Hematopoietic multipotent progenitor cell treated with erythropoietin and hydrocortisone succinate and interleukin-3 and kit ligand, for 8 days (in vitro differentiated cells): ENCODE measurements around the gene AGAP4.
"Not testable (repeated sequence)": the region's sequence is repeated elsewhere in the genome, so short reads cannot be mapped to it uniquely, and the experiment has no call there.

Source experiments
- DNase-seq: peaks from one replicate; pipeline ENCODE4 v3.0.0-alpha.2; 2015

Gene AGAP4

DNA sequence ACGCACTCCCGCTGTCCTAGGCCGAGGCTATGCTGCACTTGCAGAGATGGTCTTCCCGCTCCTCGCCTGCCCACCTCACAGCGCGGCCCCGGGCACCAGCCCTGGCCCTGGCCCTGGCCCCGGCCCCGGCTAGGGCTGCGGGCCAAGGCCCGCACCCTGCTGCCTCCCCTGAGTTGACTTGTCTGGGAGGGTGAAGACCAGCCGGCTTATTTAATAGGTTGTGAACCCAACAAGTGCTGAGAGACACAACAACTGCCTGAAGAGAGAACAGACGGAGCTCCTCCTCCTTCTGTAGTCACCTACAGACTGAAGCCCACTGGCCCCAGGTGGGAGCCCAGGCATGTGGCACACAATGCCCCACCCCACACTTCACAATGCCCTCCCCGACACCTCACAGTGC, at the start of gene AGAP4:
TSS of gene AGAP4 (minus strand) at position 101 of the 400 bp plus-strand sequence. CDS start 153 bp downstream, outside the sequence.
- not testable (repeated sequence) for DNase-seq

GRCh38 chr10:45890721-45891120, 43.4 kb upstream of the AGAP4 start:
- DNase-seq = not testable (repeated sequence)

DNA sequence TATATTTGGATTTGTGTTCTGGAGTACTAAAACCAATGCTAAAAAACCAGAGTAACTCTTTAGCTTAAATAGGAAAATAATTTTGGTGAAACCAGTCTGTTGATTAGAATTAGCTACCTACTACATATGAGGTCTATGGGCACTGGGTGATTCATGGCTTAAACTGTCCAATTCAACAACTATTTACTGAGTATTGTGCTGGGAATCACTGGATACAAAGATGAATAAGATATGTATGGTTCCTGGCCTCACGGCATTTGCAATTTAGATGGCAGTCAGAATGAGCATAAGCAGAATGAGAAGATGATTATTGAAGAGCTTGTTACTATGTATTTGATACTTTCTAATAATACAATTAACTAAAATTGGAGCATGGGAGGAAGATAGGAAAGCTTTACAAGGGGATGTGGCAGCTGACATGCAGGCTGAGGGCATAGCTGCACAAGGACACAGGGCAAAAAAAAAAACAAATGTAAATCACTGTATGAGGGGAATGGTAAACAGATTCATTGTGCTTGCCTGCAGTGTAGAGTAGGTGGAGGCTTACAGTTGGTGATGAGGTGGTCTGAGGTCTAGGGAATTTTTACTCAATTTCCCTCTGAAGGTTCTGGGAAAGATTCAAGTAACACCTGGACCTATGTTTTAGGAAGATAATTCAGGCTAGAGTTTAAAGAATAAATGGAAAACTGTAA, 42.4 kb upstream of the AGAP4 start:
- DNase-seq = not testable (repeated sequence)

GRCh38 chr10:45882880-45883279, 35.6 kb upstream of the AGAP4 start:
- DNase-seq = not testable (repeated sequence)

DNA sequence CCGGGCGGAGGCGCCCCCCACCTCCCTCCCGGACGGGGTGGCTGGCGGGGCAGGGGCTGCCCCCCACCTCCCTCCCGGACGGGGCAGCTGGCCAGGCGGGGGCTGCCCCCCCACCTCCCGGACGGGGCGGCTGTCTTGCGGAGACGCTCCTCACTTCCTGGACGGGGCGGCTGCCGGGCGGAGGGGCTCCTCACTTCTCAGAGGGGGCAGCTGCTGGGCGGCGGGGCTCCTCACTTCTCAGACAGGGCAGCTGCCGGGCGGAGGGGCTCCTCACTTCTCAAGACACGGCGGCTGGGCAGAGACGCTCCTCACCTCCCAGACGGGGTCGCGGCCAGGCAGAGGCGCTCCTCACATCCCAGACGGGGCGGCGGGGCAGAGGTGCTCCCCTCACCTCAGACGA, 18.1 kb upstream of the AGAP4 start:
- DNase-seq = not testable (repeated sequence)

GRCh38 chr10:45864264-45864663, 17.0 kb upstream of the AGAP4 start:
- not testable (repeated sequence) for DNase-seq

DNA sequence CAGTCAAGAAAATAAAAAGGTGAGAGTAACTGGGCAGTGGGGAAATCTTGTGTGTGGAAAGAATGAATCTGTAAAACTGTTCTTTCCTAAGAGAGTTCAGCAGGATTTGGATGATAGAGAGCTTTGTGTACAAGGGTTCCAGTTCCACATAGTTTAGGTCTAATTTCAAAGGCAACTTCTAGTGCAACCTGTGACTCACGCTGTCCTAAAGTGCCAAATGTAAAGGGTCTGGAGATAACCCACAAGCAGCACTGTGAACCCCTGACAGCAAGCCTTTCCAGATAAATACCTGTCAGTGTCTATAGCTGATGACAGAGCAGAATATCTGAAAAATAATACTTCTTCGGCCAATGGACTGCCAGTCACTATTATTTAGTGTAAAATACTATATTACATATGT, 16.3 kb upstream of the AGAP4 start:
- not testable (repeated sequence) for DNase-seq

GRCh38 chr10:45857931-45858330, 10.6 kb upstream of the AGAP4 start:
- DNase-seq = not testable (repeated sequence)

DNA sequence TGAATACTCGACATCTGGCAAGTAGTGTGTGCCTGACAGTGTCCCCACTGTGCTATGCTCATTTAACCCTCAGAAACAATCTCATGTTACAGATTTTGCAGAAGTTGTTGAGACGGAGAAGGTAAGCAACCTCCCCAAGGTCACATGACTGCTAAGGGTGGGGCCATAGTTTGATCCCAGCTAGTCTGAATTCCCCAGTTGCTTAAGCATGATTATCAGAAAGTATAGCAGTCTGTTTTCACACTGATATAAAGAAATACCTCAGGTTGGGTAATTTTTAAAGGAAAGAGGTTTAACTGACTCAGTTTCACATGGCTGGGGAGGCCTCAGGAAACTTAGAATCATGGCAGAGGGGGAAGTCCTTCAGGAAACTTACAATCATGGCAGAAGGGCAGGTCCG, 1.2 kb upstream of the AGAP4 start:
- peak; percentile 47 for DNase-seq

DNA sequence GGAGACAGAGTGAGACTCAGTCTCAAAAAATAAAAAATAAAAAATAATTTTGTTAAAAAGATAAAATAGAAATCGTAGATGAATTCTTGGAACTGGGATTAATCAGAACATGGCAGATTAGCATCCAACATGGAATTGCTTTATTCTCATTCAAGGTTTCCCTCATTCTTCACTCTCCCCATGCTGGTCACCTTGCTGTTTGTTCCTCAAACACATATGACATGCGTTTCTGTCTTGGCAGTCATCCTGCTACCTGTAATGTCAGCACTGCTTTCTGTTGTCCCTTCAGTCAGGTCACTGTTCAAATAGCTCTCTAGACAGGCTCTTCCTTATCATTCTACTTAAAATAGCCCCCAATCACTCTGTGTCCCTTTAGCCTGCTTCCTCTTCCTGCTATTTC, 24.4 kb downstream of the AGAP4 start:
- not testable (repeated sequence) for DNase-seq

DNA sequence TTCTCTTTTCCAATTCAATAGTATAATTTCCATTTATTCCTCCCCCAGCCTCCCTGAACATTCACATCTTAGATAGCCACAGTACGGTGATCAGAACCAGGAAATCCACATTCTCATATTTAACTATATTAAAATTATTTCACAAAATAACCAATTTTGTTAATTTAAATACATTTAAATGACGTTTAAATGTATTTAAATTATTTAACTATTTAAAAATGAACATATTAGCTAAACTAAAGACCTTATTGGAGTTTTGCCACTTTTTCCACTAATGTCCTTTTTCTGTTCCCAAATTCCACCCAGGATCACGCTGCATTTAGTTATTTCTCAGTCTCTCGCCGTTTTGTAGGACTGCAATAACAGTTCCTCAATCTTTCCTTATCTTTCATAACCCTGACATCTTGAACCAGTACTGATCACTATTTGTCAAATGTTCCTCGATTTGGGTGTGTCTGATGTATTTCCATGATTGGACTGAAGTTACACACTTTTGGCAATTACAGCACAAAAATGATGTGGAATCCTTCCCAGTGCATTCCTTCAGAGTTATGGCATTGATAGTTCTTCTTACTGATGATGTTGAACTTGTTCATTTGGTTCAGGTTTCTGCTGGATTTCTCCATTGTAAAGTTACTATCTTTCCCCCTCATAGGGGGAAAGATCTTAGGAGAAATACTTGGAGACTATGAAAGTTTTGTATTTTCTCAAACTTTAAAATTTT, 27.0 kb downstream of the AGAP4 start:
- peak; percentile 16 for DNase-seq

DNA sequence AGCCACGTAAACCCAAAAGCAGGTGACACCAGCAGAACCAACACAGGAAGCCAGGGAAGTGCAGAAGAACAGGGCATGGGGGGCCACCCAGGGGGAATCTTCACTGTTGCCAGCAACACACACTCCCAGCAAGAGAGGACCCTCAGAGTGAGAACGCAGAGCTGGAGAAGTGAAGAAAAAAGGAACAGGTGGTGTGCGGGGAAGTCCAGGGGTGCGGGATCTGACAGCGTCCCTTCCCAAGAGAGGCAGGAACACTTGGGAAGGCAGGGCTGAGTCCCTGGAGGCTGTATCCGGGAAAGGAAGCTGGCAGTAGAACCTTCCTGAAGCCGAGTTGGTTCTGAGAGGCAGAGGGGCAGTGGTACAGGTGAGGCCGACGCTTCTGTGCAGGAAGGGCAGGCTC, 27.7 kb downstream of the AGAP4 start:
- DNase-seq = no peak

DNA sequence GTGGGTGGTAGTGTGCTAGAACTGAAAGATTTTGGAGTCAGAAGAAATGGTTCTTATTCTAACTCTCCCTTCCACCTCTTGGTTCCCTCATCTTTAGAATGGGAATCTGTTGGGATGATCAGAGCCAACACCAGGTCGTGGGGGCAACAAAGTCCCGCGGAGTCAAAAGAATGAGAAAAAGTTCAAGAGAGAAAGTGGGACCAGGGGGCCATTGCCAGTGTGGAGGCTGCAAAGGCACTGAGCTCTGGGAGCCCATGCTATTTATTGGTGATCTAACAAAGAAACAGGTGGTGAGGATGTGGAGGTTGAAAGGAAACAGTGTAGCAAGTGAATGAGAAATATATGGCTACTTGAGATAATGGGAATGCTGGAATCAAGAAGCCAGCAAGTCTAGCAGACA, 29.4 kb downstream of the AGAP4 start:
- no peak for DNase-seq

- DNase-seq = no peak
Observed at GRCh38 chr10:45817130-45817859, 30.0 kb downstream of the AGAP4 start.

DNA sequence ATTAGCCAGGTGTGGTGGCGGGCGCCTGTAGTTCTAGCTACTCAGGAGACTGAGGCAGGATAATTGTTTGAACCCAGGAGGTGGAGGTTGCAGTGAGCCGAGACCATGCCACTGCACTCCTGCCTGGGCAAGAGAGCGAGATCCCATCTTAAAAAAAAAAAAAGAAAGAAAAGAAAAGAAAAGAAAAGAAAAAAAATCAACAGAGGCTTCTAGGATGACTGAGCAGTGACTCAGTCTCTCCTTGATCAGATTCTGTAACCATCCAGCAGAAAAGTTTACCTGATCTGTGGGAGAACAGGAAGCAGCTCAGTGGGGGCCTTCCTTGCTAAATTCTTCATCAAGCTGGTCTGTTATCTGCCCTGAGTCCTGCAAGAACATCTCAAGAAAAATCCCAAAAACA, 33.2 kb downstream of the AGAP4 start:
- DNase-seq = not testable (repeated sequence)

DNA sequence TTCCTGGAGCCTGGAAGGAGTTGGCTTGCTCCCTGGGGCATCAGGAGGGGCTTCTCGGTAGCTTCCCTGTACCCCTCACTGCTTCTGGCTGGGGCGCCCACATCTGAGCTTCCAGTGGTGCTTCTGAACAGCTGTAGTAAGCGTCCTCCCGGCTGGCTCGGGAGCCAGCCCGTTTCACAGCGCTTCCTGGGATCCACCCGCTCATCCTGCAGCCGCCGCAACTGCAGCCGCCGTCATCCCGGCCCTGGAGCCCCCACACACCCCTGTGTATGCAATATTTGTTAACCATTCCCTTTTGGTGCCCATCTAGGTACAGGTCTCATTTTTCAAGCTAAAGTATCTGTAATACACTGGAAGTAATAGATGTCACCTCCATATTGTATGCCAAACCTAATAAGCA, 34.3 kb downstream of the AGAP4 start:
- DNase-seq = not testable (repeated sequence)

- DNase-seq = no peak
Observed at GRCh38 chr10:45811075-45811474, 36.2 kb downstream of the AGAP4 start.

DNA sequence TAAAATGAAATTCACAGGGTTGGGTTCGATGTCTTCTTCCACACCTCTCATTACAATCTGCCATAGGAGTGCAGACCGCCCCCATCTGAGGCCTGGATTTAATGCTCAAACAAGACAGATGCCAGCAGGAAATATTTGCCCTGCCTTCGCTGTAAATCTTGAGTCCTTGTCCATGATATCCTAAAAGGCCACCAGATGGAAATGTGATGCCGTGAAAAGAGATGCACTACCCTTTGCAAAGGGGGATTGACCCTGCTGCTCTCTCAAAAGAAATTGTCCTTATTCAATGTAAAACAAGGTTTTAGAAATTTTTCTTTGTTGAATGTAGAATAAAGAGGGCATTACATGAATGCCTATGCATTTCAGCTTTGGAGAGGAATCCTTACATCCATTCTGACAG, 37.5 kb downstream of the AGAP4 start:
- peak; percentile 28 for DNase-seq

GRCh38 chr10:45804996-45805395, 42.3 kb downstream of the AGAP4 start:
- DNase-seq = not testable (repeated sequence)

- not testable (repeated sequence) for DNase-seq
Observed at GRCh38 chr10:45803060-45804010, 44.0 kb downstream of the AGAP4 start.

DNA sequence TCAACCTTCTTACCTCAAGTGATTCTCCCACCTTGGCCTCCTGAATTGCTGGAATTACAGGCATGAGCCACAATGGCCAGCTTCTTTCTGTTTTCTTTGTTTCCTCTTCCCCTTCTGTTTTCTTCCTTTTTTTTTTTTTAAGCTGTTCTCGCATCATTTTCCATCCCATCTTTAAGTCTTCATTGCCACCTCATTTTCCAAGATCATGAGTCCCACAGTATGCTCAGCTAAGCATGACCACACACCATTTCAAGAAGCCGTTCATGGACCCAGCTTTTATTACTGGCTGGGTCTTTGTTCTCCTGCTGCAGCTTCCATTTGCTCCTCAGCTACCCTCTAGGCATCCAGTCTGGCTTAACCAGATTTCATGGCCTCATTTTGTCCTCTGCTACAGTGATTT, 52.5 kb downstream of the AGAP4 start:
- not testable (repeated sequence) for DNase-seq

DNA sequence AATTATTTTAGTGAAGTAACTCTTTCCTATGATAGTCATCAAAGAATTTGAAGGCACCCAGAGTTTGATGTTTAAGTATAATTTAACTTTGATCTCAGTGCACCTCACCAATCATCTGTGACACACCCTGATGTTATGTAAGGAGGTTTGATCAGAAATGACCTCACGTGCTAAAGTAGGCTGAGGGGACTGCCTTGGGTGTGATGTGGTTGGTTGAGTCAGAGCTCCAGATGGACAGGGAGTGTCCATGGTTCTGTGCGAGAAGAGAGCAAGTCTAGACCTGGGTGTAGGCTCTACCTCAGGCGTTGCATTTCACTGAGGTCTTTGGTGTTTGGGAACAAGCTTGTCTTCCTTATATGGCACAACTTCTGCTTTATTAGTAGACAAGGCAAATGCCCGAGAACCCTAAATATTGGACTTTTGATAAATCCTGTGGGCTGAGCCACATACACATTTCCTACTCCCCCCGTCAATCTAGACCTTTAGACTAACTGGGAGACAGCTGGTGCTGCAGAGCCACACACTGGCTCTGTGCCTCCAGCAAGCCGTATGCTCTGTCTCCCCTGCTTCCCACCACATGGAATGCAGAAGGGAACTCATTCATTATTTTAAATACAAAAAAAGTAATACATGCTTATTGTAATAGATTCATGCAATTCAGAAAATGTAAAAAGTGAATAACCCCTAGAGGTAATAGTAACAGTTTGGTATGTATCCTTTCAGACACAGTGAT, 56.4 kb downstream of the AGAP4 start:
- DNase-seq = not testable (repeated sequence)
